GM18951 (cell line): ENCODE data around the gene TPCN2.

Experiments used
- POLR2A ChIP-seq: IDR thresholded peaks from 4 replicates; pipeline ENCODE4 v1.6.1; 2011; ENCODE audit warnings: mild to moderate bottlenecking; ENCODE audit not compliant: insufficient read length, insufficient read depth; ENCODE audit errors: extremely low read depth
- in situ Hi-C: fragments of 300-500 bp; cut with MboI; formaldehyde crosslinking; loops from one replicate; pipeline ENCODE4 v1.12.0; 2022; ENCODE audit warnings: low sequenced_read_pairs, mixed read lengths, inconsistent platforms; ENCODE audit not compliant: unreplicated experiment

TPCN2 gene

DNA sequence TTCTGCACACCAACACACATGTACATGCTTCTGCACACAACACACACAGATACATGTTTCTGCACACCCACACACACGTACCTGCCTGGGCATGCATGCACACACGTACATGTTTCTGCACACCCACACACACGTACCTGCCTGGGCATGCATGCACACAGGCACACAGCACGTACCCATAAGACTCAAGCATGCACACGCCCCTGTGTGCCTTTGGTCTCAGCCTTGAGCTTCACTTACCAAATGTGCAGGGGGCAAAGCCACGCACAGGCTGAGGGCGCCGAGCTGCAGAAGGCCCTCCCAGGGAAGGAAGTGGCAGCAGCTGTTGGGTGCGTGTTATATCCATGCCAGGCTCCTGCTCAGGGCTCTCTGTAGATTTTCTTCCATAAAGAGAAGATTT is 72.3 kb downstream of the TPCN2 start:
- in situ Hi-C loops = no loop called here
- TF ChIP-seq POLR2A = no peak

DNA sequence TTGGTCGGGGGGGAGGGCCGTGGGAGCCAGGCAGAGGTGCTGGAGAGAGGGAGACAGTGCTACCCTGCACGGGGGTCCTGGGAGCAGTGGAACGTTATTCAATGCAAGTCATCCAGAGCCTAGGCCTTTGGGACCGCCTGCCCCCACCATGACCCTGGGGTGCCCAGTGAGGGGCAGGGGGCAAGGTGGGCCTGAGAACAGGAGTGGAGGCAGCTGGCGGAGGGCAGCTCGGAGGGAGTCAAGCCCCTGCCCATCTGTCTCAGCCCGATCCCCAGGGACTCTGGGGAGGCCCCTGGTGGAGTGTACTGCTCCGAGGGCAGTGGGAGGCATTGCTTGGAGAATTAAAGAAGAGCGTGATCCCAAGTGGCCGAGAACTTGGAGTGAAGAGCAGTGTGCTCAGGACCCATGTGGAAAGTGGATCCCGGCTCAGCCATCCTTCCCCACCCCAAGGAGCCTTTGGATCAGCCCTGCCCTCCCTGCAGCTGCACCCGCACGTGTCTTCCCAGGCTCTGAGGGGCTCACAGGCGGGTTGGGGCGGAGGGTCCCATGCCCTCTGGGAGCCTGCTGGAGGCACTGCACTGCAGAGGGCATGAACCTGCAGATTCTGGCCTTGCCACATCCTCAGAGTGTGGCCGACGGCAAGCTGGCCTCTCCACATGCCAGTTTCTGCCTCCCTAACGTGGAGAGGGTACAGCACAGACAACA is 73.0 kb downstream of the TPCN2 start:
- in situ Hi-C loops = no loop called here
- TF ChIP-seq POLR2A = no peak

GRCh38 chr11:69122326-69122629 is 73.5 kb downstream of the TPCN2 start:
- TF ChIP-seq POLR2A = no peak
- in situ Hi-C loops = no loop called here

DNA sequence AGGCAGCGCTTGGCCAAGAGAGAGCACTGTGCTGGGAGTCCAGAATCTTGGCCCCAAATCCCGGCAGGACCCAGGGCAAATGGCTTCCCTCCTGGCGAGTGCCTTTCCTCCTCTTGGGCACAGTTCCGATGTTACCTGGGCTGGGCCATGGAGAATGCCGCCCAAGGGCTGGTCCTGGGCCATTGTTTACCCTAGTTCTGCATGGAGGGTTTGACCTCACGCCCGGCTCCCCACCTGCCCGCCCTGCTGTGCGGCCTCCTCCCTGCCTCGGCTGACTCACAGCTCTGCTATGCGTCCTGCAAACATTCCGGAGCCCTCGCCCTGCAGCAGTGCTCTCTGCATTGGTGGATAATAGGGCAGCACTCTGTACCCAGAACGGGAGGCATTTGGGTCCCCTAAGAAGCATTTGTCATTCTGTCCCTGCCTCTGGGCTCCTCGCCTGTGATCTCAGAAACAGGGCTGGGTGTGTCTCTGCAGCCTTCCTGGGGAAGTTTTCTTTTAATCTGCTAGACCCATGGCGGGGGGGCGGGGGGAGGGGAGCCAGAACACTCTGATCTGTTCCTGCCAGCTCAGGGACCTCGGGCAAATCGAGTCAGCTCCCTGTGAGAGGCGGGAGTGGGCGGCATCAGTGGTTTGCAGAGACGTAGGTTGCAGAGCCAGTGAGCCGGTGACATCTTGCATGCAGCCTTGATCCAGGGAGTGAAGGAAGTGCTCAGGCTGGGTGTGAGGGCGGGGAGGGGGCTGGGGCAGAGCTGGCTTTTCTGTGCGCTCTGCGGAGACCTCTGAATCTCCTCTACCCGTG is 74.1 kb downstream of the TPCN2 start:
- in situ Hi-C loops = no loop called here
- TF ChIP-seq POLR2A = no peak

DNA sequence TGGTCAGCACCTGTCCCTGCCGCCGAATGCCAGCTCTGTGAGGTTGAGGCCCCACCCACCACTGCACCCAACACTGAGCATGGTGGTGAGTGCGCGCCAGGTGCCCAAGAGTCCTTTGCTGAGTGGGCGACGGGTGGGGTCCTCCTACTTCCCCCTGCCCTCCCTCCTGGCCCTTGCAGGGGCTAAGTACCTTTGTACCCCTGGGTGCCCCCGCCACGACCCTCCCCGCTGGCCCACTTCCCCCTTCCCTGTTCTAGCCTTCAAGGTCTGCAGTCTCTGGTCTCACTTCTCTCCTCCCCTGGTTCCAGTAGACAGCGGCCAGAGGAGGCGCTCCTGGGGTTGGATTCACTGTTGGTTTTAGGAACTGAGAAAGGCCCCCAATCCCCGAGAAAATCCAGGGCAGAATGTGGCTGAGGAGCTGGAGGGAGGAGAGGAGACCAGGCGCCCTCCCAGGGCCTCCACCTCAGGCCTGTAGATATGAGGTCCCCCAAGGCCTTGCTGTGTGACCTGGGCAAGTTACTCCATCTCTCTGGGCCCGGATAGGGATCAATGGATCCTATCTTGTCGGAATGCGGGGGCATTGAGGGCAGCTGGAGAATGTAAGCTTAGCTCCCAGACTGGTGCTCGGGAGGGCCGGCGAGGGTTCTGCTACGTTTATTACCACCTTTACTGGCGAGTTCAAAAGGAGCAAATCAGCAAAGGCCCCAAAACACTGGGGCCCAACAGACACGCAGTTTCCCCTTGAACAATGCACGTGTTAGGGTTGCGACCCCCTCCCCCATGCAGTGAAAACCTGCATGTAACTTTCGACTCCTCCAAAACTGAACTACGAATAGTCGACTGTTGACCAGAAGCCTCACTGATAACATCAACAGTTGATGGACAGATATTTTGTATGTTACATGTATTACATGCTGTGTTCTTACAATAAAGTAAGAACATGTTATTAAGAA is 75.1 kb downstream of the TPCN2 start:
- in situ Hi-C loops = no loop called here
- TF ChIP-seq POLR2A = no peak

GRCh38 chr11:69125861-69126260 is 77.1 kb downstream of the TPCN2 start:
- in situ Hi-C loops = no loop called here

GRCh38 chr11:69126286-69126685 is 77.6 kb downstream of the TPCN2 start:
- in situ Hi-C loops = no loop called here
- TF ChIP-seq POLR2A = no peak

More at GRCh38 chr11:69125861-69126260, 77.1 kb downstream of the TPCN2 start:
- TF ChIP-seq POLR2A = no peak

GRCh38 chr11:69127081-69127850 is 78.5 kb downstream of the TPCN2 start:
- TF ChIP-seq POLR2A = no peak
- in situ Hi-C loops = no loop called here

DNA sequence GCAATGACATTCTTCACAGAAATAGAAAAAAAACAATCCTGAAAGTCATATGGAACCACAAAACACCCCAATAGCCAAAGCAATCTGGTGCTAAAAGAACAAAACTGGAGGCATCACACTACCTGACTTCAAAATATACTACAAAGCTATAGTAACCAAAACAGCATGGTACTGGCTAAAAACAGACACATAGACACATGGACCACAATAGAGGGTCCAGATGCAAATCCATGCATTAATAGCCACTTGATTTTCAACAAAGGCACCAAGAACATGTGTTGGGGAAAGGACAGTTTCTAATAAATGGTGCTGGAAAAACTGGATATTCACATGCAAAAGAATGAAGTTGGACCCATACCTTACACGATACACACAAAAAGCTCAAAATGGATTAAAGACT is 79.2 kb downstream of the TPCN2 start:
- TF ChIP-seq POLR2A = no peak
- in situ Hi-C loops = no loop called here

DNA sequence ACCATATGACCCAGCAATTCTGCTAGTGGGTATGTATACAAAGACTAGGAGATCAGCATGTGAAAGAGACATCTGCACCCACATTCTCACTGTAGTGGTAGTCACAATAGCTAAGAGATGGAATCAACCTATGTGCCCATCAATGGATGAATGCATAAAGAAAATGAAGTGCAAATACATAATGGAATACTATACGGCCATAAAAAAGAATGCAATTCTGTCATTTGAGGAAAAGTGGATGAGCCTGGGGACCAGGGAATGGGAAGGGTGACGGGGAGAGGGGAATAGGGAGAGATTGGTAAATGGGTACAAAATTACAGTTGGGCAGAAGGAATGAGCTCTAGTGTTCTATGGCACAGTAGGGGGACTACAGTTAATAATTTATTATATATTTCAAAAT is 80.3 kb downstream of the TPCN2 start:
- TF ChIP-seq POLR2A = no peak
- in situ Hi-C loops = no loop called here

DNA sequence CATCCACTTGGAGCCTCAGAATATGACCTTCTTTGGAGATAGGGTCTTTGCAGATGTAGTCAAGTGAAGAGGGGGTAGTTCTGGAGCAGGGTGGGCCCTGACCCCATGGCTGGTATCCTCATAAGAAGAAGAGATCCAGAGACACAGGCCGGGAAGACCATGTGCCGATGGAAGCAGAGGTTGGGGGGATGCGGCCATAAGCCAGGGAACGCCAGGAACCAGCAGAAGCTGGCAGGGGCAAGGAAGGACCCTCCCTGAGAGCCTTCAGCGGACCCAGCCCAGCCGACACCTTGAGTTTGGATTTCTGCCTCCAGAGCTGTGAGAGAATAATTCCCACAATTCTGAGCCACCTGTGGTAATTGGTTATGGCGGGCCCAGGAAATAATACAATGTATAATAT is 80.9 kb downstream of the TPCN2 start:
- in situ Hi-C loops = no loop called here
- TF ChIP-seq POLR2A = no peak

- no peak for TF ChIP-seq POLR2A
- in situ Hi-C loops = no loop called here
These were observed 81.9 kb downstream of the TPCN2 start for GRCh38 chr11:69130654-69131053.
